HEK293 (cell line): ENCODE results near the gene HFM1.
A peak's percentile ranks its signal among the peaks of the same experiment; 100 is the strongest.

Experiments used
- CTCF ChIA-PET: fragments of 350-600 bp; formaldehyde crosslinking; extraction: SDS; loops from one replicate; lab custom pipeline; 2021; ENCODE audit warnings: antibody characterized with exemption; lab: Yijun Ruan, JAX
- POLR2A ChIA-PET: fragments of 300-600 bp; formaldehyde crosslinking; extraction: SDS; loops from one replicate; lab custom pipeline; 2020; ENCODE audit warnings: antibody characterized with exemption, inconsistent platforms; lab: Yijun Ruan, JAX
- H3K27ac ChIP-seq: fragments of 200-500 bp; sonication (Bioruptor generic); 2 replicates; pipeline ENCODE4 v1.5.1; 2014; ENCODE audit warnings: low read depth, low read length, control low read depth, inconsistent platforms; ENCODE audit errors: extremely low read depth
- H3K36me3 ChIP-seq, 2 experiments: fragments of 200-500 bp in 1 of 2; sonication (Bioruptor generic) in 1 of 2; 1 replicate in 1 of 2; 2 replicates in 1 of 2; pipeline ENCODE4 v1.5.1; 2014 to 2017; ENCODE audit warnings: inconsistent platforms in 2 of 2, low read length in 2 of 2; ENCODE audit not compliant: control insufficient read depth in 2 of 2, insufficient read depth in 1 of 2
- H3K4me1 ChIP-seq: fragments of 200-500 bp; sonication (Bioruptor generic); 2 replicates; pipeline ENCODE4 v1.5.1; 2014; ENCODE audit warnings: mild to moderate bottlenecking, low read length, inconsistent platforms; ENCODE audit not compliant: control insufficient read depth, insufficient read depth
- H3K4me3 ChIP-seq: 2 replicates; pipeline ENCODE4 v1.5.1; 2011; ENCODE audit warnings: low read depth, mild to moderate bottlenecking, control low read depth, low read length, moderate library complexity
- H3K9me3 ChIP-seq: fragments of 200-500 bp; sonication (Bioruptor generic); 2 replicates; pipeline ENCODE4 v1.5.1; 2014; ENCODE audit warnings: low read depth, low read length, inconsistent platforms; ENCODE audit not compliant: control insufficient read depth, insufficient read depth
- IKZF3 ChIP-seq: fragments of 450-650 bp; IDR thresholded peaks from 2 replicates; pipeline ENCODE4 v1.5.0; 2018; ENCODE audit warnings: missing biosample characterization, mild to moderate bottlenecking, missing genetic modification characterization, moderate library complexity
- MZF1 ChIP-seq: fragments of 450-650 bp; formaldehyde crosslinking; IDR thresholded peaks from 2 replicates; pipeline ENCODE4 v1.5.1; 2017; ENCODE audit warnings: missing biosample characterization, missing genetic modification characterization, borderline replicate concordance
- TCF7L2 ChIP-seq: IDR thresholded peaks from 2 replicates; pipeline ENCODE4 v1.6.1; 2011; ENCODE audit warnings: low read depth, mild to moderate bottlenecking, inconsistent platforms, low read length, moderate library complexity, borderline replicate concordance
- ZFP37 ChIP-seq: fragments of 450-650 bp; formaldehyde crosslinking; IDR thresholded peaks from 2 replicates; pipeline ENCODE4 v1.5.1; 2016; ENCODE audit warnings: missing biosample characterization, missing genetic modification characterization
- ZNF214 ChIP-seq: fragments of 450-650 bp; formaldehyde crosslinking; IDR thresholded peaks from 2 replicates; pipeline ENCODE4 v1.5.1; 2017; ENCODE audit warnings: missing biosample characterization, mild to moderate bottlenecking, missing genetic modification characterization, borderline replicate concordance
- ZNF366 ChIP-seq: fragments of 450-650 bp; formaldehyde crosslinking; conservative IDR thresholded peaks from 2 replicates; pipeline ENCODE4 v1.5.1; 2016; ENCODE audit warnings: missing biosample characterization, missing genetic modification characterization
- ZNF561 ChIP-seq: fragments of 450-650 bp; IDR thresholded peaks from 2 replicates; pipeline ENCODE4 v1.5.1; 2018; ENCODE audit warnings: missing biosample characterization, missing genetic modification characterization, borderline replicate concordance
- ZNF654 ChIP-seq: fragments of 450-650 bp; formaldehyde crosslinking; IDR thresholded peaks from 2 replicates; pipeline ENCODE4 v1.5.1; 2016; ENCODE audit warnings: low read depth, missing biosample characterization, missing genetic modification characterization
- ZNF776 ChIP-seq: fragments of 450-650 bp; formaldehyde crosslinking; IDR thresholded peaks from 2 replicates; pipeline ENCODE4 v1.5.0; 2017; ENCODE audit warnings: missing biosample characterization, missing genetic modification characterization, borderline replicate concordance
- ZSCAN30 ChIP-seq: fragments of 450-650 bp; IDR thresholded peaks from 2 replicates; pipeline ENCODE4 v1.5.1; 2018; ENCODE audit warnings: missing biosample characterization, mild to moderate bottlenecking, missing genetic modification characterization, moderate library complexity
- TF ChIP-seq, protein P1 (sequence below): fragments of 450-650 bp; formaldehyde crosslinking; IDR thresholded peaks from 2 replicates; pipeline ENCODE4 v1.5.1; 2016; ENCODE audit warnings: missing biosample characterization, missing genetic modification characterization
- TF ChIP-seq, protein P2 (sequence below): fragments of 450-650 bp; formaldehyde crosslinking; IDR thresholded peaks from 2 replicates; pipeline ENCODE4 v1.5.1; 2016; ENCODE audit warnings: missing biosample characterization, missing genetic modification characterization
- TF ChIP-seq, protein P3 (sequence below): fragments of 450-650 bp; formaldehyde crosslinking; IDR thresholded peaks from 2 replicates; pipeline ENCODE4 v1.5.1; 2016; ENCODE audit warnings: missing biosample characterization, missing genetic modification characterization
- TF ChIP-seq, protein P4 (sequence below): fragments of 450-650 bp; formaldehyde crosslinking; IDR thresholded peaks from 2 replicates; pipeline ENCODE4 v1.5.1; 2016; ENCODE audit warnings: missing biosample characterization, missing genetic modification characterization
- TF ChIP-seq, protein P5 (sequence below): fragments of 450-650 bp; formaldehyde crosslinking; IDR thresholded peaks from 2 replicates; pipeline ENCODE4 v1.5.1; 2017; ENCODE audit warnings: missing biosample characterization, missing genetic modification characterization
- TF ChIP-seq, protein P6 (sequence below): fragments of 450-650 bp; formaldehyde crosslinking; IDR thresholded peaks from 2 replicates; pipeline ENCODE4 v1.5.1; 2016; ENCODE audit warnings: missing biosample characterization, missing genetic modification characterization

HFM1 gene

DNA sequence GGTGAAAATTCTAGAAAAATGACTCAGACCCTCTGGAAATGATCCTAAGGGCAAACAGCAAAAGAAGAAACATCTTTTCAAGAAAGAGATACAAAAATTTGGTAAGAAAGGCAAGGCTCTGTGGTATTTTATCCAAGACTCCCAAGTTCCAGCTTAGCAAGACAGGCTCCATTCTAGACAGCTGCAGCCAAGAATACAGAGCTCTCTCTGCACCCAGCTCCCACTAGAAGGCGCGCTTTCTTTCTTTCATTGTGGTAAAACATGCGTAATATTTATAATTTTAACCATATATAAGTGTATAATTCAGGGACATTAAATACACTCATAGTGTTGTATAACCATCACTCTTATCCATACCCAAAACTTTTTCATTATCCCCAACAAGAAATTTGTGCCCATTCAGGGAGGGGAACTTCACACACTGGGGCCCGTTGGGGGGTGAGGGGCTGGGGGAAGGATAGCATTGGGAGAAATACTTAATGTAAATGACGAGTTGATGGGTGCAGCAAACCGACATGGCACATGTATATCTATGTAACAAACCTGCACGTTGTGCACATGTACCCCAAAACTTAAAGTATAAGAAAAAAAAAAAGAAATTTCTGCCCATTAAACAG is 2.2 kb upstream of the HFM1 start (continued):
- TF ChIP-seq, protein P1, sequence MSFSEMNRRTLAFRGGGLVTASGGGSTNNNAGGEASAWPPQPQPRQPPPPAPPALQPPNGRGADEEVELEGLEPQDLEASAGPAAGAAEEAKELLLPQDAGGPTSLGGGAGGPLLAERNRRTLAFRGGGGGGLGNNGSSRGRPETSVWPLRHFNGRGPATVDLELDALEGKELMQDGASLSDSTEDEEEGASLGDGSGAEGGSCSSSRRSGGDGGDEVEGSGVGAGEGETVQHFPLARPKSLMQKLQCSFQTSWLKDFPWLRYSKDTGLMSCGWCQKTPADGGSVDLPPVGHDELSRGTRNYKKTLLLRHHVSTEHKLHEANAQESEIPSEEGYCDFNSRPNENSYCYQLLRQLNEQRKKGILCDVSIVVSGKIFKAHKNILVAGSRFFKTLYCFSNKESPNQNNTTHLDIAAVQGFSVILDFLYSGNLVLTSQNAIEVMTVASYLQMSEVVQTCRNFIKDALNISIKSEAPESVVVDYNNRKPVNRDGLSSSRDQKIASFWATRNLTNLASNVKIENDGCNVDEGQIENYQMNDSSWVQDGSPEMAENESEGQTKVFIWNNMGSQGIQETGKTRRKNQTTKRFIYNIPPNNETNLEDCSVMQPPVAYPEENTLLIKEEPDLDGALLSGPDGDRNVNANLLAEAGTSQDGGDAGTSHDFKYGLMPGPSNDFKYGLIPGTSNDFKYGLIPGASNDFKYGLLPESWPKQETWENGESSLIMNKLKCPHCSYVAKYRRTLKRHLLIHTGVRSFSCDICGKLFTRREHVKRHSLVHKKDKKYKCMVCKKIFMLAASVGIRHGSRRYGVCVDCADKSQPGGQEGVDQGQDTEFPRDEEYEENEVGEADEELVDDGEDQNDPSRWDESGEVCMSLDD: no peak
- TF ChIP-seq ZNF776 (tag by site-specific recombination): no peak
- TF ChIP-seq, protein P2, sequence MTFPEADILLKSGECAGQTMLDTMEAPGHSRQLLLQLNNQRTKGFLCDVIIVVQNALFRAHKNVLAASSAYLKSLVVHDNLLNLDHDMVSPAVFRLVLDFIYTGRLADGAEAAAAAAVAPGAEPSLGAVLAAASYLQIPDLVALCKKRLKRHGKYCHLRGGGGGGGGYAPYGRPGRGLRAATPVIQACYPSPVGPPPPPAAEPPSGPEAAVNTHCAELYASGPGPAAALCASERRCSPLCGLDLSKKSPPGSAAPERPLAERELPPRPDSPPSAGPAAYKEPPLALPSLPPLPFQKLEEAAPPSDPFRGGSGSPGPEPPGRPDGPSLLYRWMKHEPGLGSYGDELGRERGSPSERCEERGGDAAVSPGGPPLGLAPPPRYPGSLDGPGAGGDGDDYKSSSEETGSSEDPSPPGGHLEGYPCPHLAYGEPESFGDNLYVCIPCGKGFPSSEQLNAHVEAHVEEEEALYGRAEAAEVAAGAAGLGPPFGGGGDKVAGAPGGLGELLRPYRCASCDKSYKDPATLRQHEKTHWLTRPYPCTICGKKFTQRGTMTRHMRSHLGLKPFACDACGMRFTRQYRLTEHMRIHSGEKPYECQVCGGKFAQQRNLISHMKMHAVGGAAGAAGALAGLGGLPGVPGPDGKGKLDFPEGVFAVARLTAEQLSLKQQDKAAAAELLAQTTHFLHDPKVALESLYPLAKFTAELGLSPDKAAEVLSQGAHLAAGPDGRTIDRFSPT (tag by site-specific recombination): no peak

DNA sequence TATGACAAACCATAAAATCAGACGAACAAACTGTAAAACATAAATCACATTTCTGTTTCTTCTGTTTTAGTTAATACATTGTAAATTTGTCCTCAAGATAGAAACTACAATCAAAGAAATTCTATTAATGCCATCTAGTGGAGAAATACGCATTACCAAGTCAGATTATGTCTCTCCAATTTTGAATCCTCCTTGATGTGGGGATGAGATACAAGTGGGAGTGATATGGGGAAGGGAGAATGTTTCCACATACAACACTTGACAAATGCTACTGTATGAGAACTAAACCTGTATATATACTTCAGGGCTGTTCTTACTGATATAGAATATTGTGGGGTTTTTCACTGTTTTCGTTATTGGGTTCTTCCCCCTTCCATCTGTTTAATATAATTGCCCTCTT is 2.6 kb downstream of the HFM1 start:
- Histone ChIP-seq H3K4me3 (no peak overlapping the region), H3K4me1 (peaks cover 6% of the 10 kb centered on the region; the same call in 1 of the 2 replicates), H3K9me3 (no peaks in the 10 kb centered on the region), H3K27ac (no peak overlapping the region)
- CTCF ChIA-PET: no interaction called here
- TF ChIP-seq, protein P3, sequence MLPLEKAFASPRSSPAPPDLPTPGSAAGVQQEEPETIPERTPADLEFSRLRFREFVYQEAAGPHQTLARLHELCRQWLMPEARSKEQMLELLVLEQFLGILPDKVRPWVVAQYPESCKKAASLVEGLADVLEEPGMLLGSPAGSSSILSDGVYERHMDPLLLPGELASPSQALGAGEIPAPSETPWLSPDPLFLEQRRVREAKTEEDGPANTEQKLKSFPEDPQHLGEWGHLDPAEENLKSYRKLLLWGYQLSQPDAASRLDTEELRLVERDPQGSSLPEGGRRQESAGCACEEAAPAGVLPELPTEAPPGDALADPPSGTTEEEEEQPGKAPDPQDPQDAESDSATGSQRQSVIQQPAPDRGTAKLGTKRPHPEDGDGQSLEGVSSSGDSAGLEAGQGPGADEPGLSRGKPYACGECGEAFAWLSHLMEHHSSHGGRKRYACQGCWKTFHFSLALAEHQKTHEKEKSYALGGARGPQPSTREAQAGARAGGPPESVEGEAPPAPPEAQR (tag by site-specific recombination): no peak
- TF ChIP-seq, protein P4, sequence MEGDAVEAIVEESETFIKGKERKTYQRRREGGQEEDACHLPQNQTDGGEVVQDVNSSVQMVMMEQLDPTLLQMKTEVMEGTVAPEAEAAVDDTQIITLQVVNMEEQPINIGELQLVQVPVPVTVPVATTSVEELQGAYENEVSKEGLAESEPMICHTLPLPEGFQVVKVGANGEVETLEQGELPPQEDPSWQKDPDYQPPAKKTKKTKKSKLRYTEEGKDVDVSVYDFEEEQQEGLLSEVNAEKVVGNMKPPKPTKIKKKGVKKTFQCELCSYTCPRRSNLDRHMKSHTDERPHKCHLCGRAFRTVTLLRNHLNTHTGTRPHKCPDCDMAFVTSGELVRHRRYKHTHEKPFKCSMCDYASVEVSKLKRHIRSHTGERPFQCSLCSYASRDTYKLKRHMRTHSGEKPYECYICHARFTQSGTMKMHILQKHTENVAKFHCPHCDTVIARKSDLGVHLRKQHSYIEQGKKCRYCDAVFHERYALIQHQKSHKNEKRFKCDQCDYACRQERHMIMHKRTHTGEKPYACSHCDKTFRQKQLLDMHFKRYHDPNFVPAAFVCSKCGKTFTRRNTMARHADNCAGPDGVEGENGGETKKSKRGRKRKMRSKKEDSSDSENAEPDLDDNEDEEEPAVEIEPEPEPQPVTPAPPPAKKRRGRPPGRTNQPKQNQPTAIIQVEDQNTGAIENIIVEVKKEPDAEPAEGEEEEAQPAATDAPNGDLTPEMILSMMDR: 0 out of 2 replicates have a peak, but pooled peaks have one; percentile 18
- TF ChIP-seq ZNF561 (tag by site-specific recombination): no peak
- TF ChIP-seq ZNF214 (tag by site-specific recombination): no peak
- TF ChIP-seq, protein P5, sequence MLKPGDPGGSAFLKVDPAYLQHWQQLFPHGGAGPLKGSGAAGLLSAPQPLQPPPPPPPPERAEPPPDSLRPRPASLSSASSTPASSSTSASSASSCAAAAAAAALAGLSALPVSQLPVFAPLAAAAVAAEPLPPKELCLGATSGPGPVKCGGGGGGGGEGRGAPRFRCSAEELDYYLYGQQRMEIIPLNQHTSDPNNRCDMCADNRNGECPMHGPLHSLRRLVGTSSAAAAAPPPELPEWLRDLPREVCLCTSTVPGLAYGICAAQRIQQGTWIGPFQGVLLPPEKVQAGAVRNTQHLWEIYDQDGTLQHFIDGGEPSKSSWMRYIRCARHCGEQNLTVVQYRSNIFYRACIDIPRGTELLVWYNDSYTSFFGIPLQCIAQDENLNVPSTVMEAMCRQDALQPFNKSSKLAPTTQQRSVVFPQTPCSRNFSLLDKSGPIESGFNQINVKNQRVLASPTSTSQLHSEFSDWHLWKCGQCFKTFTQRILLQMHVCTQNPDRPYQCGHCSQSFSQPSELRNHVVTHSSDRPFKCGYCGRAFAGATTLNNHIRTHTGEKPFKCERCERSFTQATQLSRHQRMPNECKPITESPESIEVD (tag by site-specific recombination): peak; percentile 68
- TF ChIP-seq IKZF3 (tag by site-specific recombination): peak; percentile 52; the same call in 1 of the 2 replicates
- TF ChIP-seq TCF7L2: no peak
- TF ChIP-seq ZSCAN30: 0 out of 2 replicates have a peak, but pooled peaks have one; percentile 17
- TF ChIP-seq ZNF654 (tag by site-specific recombination): peak; percentile 64
- TF ChIP-seq ZFP37 (tag by site-specific recombination): 0 out of 2 replicates have a peak, but pooled peaks have one; percentile 39
- TF ChIP-seq, protein P6, sequence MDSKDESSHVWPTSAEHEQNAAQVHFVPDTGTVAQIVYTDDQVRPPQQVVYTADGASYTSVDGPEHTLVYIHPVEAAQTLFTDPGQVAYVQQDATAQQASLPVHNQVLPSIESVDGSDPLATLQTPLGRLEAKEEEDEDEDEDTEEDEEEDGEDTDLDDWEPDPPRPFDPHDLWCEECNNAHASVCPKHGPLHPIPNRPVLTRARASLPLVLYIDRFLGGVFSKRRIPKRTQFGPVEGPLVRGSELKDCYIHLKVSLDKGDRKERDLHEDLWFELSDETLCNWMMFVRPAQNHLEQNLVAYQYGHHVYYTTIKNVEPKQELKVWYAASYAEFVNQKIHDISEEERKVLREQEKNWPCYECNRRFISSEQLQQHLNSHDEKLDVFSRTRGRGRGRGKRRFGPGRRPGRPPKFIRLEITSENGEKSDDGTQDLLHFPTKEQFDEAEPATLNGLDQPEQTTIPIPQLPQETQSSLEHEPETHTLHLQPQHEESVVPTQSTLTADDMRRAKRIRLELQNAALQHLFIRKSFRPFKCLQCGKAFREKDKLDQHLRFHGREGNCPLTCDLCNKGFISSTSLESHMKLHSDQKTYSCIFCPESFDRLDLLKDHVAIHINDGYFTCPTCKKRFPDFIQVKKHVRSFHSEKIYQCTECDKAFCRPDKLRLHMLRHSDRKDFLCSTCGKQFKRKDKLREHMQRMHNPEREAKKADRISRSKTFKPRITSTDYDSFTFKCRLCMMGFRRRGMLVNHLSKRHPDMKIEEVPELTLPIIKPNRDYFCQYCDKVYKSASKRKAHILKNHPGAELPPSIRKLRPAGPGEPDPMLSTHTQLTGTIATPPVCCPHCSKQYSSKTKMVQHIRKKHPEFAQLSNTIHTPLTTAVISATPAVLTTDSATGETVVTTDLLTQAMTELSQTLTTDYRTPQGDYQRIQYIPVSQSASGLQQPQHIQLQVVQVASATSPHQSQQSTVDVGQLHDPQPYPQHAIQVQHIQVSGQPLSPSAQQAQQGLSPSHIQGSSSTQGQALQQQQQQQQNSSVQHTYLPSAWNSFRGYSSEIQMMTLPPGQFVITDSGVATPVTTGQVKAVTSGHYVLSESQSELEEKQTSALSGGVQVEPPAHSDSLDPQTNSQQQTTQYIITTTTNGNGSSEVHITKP (tag by site-specific recombination): peak; percentile 90
- peak; percentile 55 for TF ChIP-seq ZNF366
- TF ChIP-seq MZF1 (tag by site-specific recombination): peak; percentile 76; the same call in 1 of the 2 replicates
- TF ChIP-seq, all 188 proteins: peak for 9
- POLR2A ChIA-PET: no interaction called here
- no peaks in the 10 kb centered on the region for H3K36me3 ChIP-seq
